SK-MEL-5 (cell line): ENCODE results near the gene DCX. TPM values are rescaled to one million over a fixed set of nuclear protein-coding genes. Genes with fewer than 3 reads are reported as not detected.

Experiments
- DNase-seq: peaks from one replicate; pipeline ENCODE4 v3.0.0-alpha.2; 2016; ENCODE audit warnings: low read depth, low spot score
- in situ Hi-C: cut with HindIII; loops from 2 replicates; pipeline ENCODE4 v1.10.0; 2016; ENCODE audit warnings: low sequenced_read_pairs, high pct_unique_total_duplicates, low pct_unique_long_range_greater_than_20kb
- polyA plus RNA-seq, 2 experiments: library from polyadenylated mRNA; depleted of rRNA; stranded (reverse); fragments of >200 nt; gene quantifications; 2 replicates each; pipeline ENCODE4 v1.2.3, GENCODE V29; 2015
- total RNA-seq: library from RNA; depleted of rRNA; stranded (reverse); fragments of >200 nt; shearing (Covaris generic); gene quantifications from 2 replicates; pipeline ENCODE4 v1.2.3, GENCODE V29; 2014; rRNA removed

Gene DCX
- total RNA-seq, result not detected in 2 replicates
- polyA plus RNA-seq (2015; cell fraction: cytosol; rRNA removed), result not detected in 2 replicates
- polyA plus RNA-seq (2015; cell fraction: nucleus; rRNA removed), result not detected in 2 replicates

- DNase-seq, result no peak
- in situ Hi-C loops, result no loop called here
These were observed at the start of gene DCX for GRCh38 chrX:111411983-111412382. Gene DCX, minus strand, starts transcription at chrX:111412192. Its CDS starts 1,794 bp downstream, at chrX:111410398.

GRCh38 chrX:111460607-111461006, 48.6 kb upstream of the DCX start:
- DNase-seq, result no peak
- in situ Hi-C loops, result no loop called here

GRCh38 chrX:111447298-111447697, 35.3 kb upstream of the DCX start:
- in situ Hi-C loops, result no loop called here
- peak; percentile 53 for DNase-seq

DNA sequence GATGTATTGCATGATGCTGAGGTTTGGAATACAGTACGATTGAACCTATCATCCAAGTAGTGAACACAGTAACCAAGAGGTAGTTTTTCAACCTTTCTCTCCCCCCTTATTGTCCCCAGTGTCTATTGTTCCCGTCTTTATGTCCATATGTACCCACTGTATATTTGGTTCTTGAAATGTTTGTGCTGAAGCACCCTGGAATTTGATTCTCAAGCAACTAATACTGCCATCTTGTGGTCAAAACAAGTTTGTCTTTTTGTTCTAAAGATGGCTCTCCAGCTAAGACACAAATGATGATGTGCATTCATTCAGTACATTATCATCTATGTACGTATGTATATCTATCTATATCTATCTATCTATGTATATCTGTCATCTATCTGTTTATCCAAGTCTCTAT, 33.5 kb upstream of the DCX start:
- DNase-seq, result peak; percentile 57
- in situ Hi-C loops, result no loop called here

- no peak for DNase-seq
- in situ Hi-C loops, result no loop called here
These were observed 32.9 kb upstream of the DCX start for GRCh38 chrX:111444881-111445280.

GRCh38 chrX:111443946-111444345, 32.0 kb upstream of the DCX start:
- in situ Hi-C loops, result no loop called here
- DNase-seq, result no peak

GRCh38 chrX:111442791-111443190, 30.8 kb upstream of the DCX start:
- DNase-seq, result no peak
- in situ Hi-C loops, result no loop called here

DNA sequence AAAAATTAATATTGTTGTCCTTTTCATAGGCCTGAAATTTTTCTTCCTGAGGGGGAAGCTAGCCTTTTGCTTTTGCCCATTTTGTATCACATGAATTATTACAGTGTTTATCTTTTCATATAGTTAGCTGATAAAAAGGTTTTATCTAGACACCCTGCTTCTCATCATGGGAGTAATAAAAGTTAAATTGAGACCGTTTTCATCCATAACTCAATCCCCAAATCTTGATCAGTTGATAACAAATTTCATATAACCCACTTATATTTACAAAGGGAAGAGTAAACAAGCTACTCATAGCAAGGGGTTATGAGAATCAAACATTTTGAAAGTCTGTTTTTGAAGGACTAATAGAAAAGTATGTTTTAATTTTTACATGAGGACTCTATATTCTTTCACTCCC, 23.5 kb upstream of the DCX start:
- in situ Hi-C loops, result no loop called here
- no peak for DNase-seq

DNA sequence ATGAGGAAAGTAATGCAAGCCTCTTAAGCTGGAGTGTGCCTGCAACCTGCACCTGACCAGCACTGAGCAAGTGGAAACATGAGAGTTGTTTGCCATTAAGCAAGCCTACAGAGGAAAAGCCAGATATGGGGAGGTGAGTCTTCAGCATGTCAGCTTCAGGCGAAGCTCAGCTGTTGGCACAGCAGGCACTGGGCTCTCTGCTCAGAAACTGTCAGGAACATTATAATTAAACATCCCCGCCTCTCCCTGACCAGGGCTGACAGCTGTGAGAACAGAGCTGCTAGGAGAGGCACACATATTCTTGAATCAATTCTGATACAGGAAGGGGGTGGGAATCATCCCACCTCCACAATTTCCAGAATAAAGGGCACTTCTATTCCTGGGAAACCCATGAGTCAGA, 19.0 kb upstream of the DCX start:
- in situ Hi-C loops, result no loop called here
- no peak for DNase-seq

DNA sequence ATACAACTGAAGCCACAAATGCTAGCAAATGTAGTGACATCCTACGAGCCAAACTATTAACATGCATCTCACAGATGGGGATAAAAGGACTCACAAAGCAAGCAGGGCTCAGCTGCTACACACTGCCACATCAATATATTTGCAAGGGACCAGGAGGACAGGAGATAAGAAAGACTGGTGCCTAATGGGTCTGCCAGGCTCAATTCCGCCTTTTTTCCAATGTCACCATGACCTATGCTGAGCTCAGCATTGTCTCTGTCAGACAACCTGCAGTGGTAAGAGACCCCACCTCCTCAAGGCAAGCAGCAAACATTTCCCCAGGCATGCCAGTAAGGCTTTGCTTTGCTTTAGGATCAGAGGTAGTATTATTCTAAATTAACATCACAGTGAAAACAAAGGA, 435 bp downstream of the DCX start:
- no peak for DNase-seq
- in situ Hi-C loops, result no loop called here

DNA sequence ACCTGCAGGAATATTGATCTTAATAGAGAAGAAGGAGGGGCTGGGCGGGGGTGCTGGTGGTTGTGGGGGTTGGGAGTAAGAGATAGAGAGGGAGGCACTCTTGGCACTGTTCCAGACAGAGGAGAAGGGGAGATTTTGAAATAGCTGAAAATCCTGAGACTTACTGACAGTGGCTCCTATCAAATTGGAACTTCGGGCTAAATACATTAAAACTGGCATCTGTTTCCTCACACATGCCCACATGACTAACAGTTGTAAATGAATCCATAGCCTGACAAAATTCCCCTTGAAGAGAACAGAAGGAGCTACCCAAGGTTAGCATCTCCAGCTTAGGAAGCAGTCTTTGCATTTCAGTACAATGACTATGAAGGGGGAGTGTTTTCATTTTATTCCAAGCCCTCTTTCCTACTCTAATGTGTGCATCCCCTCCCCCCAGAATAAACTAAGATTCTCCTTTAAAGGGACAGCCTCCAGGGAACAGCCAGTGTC, 1.4 kb downstream of the DCX start:
- in situ Hi-C loops, result no loop called here
- DNase-seq, result no peak

DNA sequence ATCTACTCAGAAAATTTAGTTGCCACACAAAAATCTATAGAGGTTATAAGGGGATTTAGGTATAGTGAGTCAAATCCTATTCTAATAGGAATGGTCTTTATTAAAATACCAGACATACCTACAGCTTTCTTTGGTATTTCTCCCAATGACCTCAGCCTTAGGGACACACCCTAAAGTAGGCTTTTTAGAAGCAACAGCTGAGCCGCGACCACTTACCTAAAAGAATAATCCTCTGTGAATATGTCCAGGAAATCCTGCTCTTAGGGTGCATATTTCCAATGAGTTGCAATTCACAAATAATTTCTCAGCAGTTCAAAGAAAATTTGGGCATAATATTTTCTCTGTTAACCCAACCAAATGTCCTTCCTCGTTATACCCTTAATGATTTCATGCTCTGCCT, 2.7 kb downstream of the DCX start:
- in situ Hi-C loops, result no loop called here
- no peak for DNase-seq

GRCh38 chrX:111407948-111408347, 4.0 kb downstream of the DCX start:
- in situ Hi-C loops, result no loop called here
- no peak for DNase-seq

GRCh38 chrX:111402344-111402743, 9.6 kb downstream of the DCX start:
- in situ Hi-C loops, result no loop called here
- no peak for DNase-seq

GRCh38 chrX:111395149-111395548, 16.8 kb downstream of the DCX start:
- in situ Hi-C loops, result no loop called here
- DNase-seq, result no peak

DNA sequence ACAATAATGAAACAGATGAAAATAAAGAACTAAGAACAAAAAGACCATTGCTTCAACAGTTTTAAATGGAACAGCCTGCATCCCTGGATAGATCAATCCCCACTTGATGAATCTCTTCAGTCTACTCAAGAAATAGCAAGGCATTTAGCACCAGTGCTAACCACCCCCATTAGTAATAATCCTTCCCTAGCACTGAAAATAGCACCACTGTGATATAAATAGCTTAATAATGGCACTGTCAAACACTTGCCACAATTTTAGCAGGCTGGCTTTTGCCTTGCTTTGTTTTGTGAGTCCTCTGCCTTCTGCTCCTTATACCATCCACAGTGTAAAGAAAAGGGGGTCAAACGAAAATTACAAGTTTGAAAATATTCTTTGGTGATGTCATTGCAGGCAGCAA, 17.4 kb downstream of the DCX start:
- DNase-seq, result no peak

GRCh38 chrX:111387470-111388070, 24.4 kb downstream of the DCX start:
- DNase-seq, result no peak
- in situ Hi-C loops, result no loop called here

More for the DNA sequence above, 17.4 kb downstream of the DCX start:
- in situ Hi-C loops, result no loop called here

DNA sequence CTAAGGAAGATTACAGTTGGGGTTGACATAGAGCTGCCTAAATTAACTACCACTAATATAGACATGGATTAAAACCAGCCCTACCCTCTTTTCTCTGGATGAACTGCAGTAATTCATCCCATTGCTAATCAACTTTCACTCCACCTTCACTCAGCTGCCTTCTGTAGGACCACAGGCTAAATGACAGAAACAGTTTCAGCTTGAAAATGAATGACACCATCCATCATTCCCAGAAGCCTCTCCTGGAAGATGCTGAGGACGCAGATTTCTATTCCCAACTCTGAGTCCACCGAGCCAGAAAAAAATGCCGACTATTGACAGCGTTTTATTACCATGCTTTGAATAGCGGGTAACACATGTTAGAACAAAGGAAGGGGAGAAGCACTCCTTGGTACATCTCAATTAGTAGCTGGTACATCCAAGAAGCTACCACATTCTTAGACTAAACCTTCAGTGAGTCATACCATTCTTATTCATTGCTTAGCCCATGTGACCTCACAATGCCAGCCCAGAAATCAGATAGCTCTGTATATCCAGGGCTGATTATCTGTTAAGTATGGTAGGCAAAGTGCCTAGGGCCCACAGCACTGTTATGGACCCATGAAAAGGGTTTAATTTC, 25.3 kb downstream of the DCX start:
- DNase-seq, result no peak
- in situ Hi-C loops, result no loop called here

- in situ Hi-C loops, result no loop called here
- DNase-seq, result no peak
These were observed 25.9 kb downstream of the DCX start for GRCh38 chrX:111386077-111386476.
